ENCODE results near the gene MED15. TPM values are rescaled to one million over a fixed set of nuclear protein-coding genes. Genes with fewer than 3 reads are reported as not detected.

The MED15 gene
- total and polyA plus RNA-seq, 4 donors, result 57.8 to 123 (median 69.1) TPM

GRCh38 chr22:20464912-20465758 is 42.3 kb upstream of the MED15 start:
- no peak for DNase-seq

DNA sequence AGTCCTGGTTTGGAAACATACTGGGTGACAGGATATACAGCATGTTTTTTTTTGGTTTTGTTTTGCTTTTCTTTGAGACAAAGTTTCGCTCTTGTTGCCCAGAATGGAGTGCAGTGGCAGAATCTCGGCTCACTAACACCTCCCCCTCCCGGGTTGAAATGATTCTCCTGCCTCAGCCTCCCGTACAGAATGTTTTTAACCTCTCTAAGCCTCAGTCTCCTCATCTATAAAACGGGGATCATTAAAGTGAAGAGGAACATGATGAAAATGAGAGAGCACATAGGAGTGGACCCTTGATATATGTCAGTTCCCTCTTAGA is 41.7 kb upstream of the MED15 start:
- Histone ChIP-seq H3K27ac (ENCODE audit: low read depth in 1 of 2, low read length in 1 of 2) (no peak overlapping the region), H3K4me1 (ENCODE audit: control insufficient read depth in 5 of 5, insufficient read depth in 5 of 5, low read length in 5 of 5) (peaks cover 0 to 3% (median 0%) of the 10 kb centered on the region in 5 donors), H3K36me3 (ENCODE audit: control insufficient read depth in 4 of 4, insufficient read depth in 4 of 4, low read length in 4 of 4) (peaks cover 0 to 18% (median 11%) of the 10 kb centered on the region in 4 donors), H3K9me3 (ENCODE audit: control insufficient read depth in 4 of 4, insufficient read depth in 3 of 4, low read length in 3 of 4) (no peaks in the 10 kb centered on the region), H3K27me3 (ENCODE audit: control insufficient read depth in 3 of 3, insufficient read depth in 3 of 3, low read length in 2 of 3) (no peaks in the 10 kb centered on the region), H3K9ac (ENCODE audit: insufficient read depth in 1 of 2, low read length in 2 of 2) (no peak overlapping the region), H3K4me3 (no peak overlapping the region)
- 89 to 94% methylated on average over 5 of the region's 5 CpGs for WGBS, 2 donors
- ATAC-seq (ENCODE audit: insufficient read depth, low FRiP score), result no peak
- TF ChIP-seq, protein P1, sequence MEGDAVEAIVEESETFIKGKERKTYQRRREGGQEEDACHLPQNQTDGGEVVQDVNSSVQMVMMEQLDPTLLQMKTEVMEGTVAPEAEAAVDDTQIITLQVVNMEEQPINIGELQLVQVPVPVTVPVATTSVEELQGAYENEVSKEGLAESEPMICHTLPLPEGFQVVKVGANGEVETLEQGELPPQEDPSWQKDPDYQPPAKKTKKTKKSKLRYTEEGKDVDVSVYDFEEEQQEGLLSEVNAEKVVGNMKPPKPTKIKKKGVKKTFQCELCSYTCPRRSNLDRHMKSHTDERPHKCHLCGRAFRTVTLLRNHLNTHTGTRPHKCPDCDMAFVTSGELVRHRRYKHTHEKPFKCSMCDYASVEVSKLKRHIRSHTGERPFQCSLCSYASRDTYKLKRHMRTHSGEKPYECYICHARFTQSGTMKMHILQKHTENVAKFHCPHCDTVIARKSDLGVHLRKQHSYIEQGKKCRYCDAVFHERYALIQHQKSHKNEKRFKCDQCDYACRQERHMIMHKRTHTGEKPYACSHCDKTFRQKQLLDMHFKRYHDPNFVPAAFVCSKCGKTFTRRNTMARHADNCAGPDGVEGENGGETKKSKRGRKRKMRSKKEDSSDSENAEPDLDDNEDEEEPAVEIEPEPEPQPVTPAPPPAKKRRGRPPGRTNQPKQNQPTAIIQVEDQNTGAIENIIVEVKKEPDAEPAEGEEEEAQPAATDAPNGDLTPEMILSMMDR (IDR thresholded peaks at IDR 0.05; ENCODE audit: control extremely low read depth, extremely low read depth), result no peak
- DNase-seq, result no peak

More at GRCh38 chr22:20464912-20465758, 42.3 kb upstream of the MED15 start:
- H3K36me3 ChIP-seq (ENCODE audit: control insufficient read depth in 4 of 4, insufficient read depth in 4 of 4, low read length in 4 of 4), result peaks cover 0 to 16% (median 9%) of the 10 kb centered on the region in 4 donors
- H3K4me3 ChIP-seq, result no peak overlapping the region
- WGBS, 2 donors, result 96 to 97% methylated on average over 32 of the region's 32 CpGs
- TF ChIP-seq, protein P1 (IDR thresholded peaks at IDR 0.05; ENCODE audit: control extremely low read depth, extremely low read depth), result no peak
- H3K27ac ChIP-seq (ENCODE audit: low read depth in 1 of 2, low read length in 1 of 2), result no peak overlapping the region
- no peak overlapping the region for H3K9ac ChIP-seq (ENCODE audit: insufficient read depth in 1 of 2, low read length in 2 of 2)
- H3K9me3 ChIP-seq (ENCODE audit: control insufficient read depth in 4 of 4, insufficient read depth in 3 of 4, low read length in 3 of 4), result no peaks in the 10 kb centered on the region
- H3K4me1 ChIP-seq (ENCODE audit: control insufficient read depth in 5 of 5, insufficient read depth in 5 of 5, low read length in 5 of 5), result peaks cover 0 to 3% (median 0%) of the 10 kb centered on the region in 5 donors
- no peak for ATAC-seq (ENCODE audit: insufficient read depth, low FRiP score)
- no peaks in the 10 kb centered on the region for H3K27me3 ChIP-seq (ENCODE audit: control insufficient read depth in 3 of 3, insufficient read depth in 3 of 3, low read length in 2 of 3)

GRCh38 chr22:20466659-20467379 is 40.6 kb upstream of the MED15 start:
- H3K9me3 ChIP-seq (ENCODE audit: control insufficient read depth in 4 of 4, insufficient read depth in 3 of 4, low read length in 3 of 4), result no peaks in the 10 kb centered on the region
- H3K27ac ChIP-seq (ENCODE audit: low read depth in 1 of 2, low read length in 1 of 2), result no peak overlapping the region
- no peak overlapping the region for H3K4me3 ChIP-seq
- H3K36me3 ChIP-seq (ENCODE audit: control insufficient read depth in 4 of 4, insufficient read depth in 4 of 4, low read length in 4 of 4), result peaks cover 0 to 22% (median 13%) of the 10 kb centered on the region in 4 donors
- WGBS, 2 donors, result 74% methylated on average over 3 of the region's 3 CpGs
- ATAC-seq (ENCODE audit: insufficient read depth, low FRiP score) (no peak), DNase-seq (peak in 1 of 3 donors; percentile 22)
- TF ChIP-seq, protein P1 (IDR thresholded peaks at IDR 0.05; ENCODE audit: control extremely low read depth, extremely low read depth), result no peak
- no peak overlapping the region for H3K9ac ChIP-seq (ENCODE audit: insufficient read depth in 1 of 2, low read length in 2 of 2)
- peaks cover 0 to 3% (median 0%) of the 10 kb centered on the region in 5 donors for H3K4me1 ChIP-seq (ENCODE audit: control insufficient read depth in 5 of 5, insufficient read depth in 5 of 5, low read length in 5 of 5)
- H3K27me3 ChIP-seq (ENCODE audit: control insufficient read depth in 3 of 3, insufficient read depth in 3 of 3, low read length in 2 of 3), result no peaks in the 10 kb centered on the region
